H54 (cell line): ENCODE measurements around the gene BAHCC1.

Experiments used
- DNase-seq: peaks from one replicate; pipeline ENCODE4 v3.0.0; 2011; ENCODE audit warnings: low spot score, mixed read lengths; ENCODE audit not compliant: insufficient read length
- FAIRE-seq: peaks from 3 replicates; lab custom pipeline; 2011; peaks lifted over from hg19 to GRCh38; lab: Jason Lieb, UNC
- POLR2A ChIP-seq: IDR thresholded peaks from 2 replicates; pipeline ENCODE4 v1.6.1; 2011; ENCODE audit warnings: low read depth, mild to moderate bottlenecking, low read length

The BAHCC1 gene

DNA sequence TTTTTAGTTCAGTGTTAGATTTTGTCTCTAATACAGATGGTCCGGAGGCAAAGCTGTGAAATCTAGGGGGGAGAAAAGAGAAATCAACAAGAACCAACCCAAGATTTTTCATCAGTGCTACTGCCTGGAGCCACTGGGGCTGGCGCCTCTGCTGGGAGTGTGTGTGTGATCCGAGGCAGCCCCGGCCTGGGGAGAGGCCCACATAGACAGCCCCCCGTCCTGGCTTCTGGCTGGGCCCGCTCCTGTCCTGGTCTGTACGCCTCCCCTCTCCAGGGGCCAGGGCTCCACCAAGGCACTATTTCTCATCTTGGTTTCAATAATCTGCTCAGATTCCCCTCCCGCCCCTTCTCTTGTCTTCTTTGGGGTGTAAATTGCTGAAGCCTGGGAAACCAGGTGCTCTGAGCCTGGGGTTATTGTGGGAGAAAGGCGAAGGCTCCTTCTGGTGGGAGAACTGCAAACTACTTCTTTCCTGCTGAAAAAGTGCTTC is 7.8 kb downstream of the BAHCC1 start:
- no peak for DNase-seq
- no peak for FAIRE-seq
- TF ChIP-seq POLR2A, result no peak

DNA sequence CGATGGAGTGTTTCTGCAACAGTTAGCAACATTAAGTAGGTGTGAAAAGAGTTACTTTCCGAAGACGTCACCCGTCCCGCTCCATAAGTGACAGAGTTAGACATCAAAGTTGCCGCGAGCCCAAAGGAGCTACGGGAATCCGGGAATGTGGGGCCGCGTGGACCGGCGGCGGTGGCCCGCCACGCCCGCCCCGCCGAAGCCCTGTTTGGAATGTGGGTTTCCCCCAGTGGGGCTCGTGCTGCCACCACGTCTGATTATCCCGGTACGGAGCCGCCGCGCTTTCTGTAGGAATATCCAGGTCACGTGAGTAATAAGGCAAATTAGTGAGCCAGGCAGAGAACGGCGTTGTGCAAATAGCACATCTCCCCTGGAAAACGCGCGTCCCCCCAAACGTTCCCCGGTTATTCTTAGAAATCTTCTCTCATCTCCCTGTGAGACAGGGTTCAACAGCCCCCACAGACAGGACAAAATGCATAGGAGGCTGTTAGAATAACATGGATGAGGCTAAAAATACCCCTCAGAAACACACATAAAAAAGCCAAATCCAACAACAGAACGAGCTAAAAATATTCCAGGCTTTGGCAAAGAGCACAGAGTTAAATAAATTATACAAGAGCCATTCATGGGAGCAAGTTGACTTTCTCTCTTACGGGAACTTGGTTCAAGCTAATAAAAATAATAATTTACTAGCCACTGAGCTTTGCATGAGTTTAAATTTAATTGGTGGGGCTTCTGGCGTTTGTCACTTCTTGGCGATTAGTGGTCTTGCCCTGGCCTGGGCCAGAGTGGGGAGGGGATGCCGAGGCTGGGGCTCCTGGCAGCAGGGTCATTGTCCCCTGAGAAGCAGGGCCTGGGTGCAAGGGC is 8.6 kb downstream of the BAHCC1 start:
- DNase-seq, result no peak
- TF ChIP-seq POLR2A, result no peak
- no peak for FAIRE-seq

DNA sequence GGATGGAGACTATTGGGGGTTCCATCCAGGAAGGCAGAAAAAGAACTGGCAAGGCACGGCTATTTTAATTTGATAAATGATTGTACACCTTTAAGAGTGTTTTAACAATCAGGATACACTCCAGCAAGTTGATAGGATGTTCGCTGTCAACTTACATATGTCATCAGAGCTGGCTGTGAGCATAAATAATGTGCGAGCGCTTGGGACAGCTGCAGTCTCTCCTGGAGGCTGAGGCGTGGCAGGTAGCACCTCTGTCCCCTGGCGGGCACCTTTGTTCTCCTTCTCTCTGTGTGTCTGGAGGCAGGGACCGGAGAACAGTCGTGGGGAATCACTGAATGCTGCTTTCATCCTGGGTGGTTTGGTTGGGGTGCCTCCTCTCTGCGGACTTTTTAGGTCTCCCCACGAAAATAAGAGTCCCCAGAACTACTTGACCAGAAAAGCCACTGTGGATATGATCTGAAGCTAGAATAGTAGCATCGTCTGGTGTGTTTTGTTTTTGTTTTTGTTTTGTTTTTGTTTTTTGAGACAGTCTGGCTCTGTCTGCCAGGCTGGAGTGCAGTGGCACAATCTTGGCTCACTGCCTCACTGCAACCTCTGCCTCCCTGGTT is 9.4 kb downstream of the BAHCC1 start:
- no peak for FAIRE-seq
- DNase-seq, result no peak
- TF ChIP-seq POLR2A, result no peak

DNA sequence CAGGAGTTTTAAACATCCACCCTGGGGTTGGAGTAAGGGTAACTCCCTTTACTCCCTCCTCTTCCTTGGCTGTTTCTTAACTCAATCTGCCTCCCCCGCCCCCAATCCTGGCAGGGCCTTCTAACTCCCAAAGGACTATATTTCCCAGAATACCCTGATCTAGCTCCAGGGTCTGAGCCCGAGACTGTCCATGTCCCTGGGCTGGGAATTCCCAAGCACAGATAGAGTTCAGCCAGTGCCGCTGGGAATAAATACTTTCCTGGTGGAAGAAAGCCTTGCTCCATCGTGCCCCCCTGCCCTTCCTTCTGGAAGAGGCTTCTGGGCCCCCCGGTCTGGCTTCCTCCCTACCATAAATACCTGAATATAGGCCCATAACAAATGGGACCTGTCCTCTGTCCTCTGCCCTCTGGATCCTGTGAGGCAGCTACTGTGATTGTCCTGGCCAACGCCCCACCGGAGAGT is 10.2 kb downstream of the BAHCC1 start:
- FAIRE-seq (no peak), DNase-seq (no peak)
- no peak for TF ChIP-seq POLR2A

DNA sequence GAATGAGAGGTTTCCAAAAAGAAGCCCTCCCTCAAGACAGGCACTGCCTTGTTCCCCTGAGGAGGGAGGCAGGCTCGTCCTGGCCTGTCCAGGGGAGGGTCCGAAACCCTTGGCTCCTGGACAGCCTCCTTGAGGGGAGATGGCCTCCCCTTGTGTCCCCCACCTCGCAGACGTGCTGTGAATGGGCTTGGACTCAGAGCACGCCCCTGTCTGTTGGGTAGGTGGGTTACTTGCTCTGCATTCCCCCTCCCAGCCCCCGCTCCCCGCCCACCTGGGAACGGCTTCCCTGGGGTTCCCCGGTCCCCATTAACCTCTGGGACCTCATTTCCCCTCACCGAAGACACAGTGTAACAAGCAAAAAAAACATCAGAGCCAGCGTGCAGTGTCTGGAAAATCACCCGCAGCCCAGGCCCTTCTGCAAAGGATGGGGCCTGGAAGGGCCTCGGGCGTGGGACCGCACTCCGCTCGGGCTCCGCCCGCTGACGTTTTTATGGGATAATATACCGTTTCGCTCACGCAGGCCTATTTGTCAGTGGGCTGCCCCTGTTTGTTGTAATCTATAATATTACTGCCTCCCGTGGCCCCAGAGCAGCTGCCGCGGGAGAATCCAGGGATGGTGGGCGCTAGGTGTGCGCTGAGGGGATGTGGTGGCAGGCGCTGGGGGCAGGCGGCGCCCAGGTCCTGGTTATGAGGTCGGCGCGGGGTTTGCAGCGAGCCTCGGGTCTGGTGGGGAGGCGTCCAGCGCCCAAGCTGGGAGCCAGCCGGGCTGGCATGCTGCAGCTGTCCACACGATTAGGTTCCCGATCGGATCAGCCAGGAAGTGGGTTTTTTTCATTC is 11.1 kb downstream of the BAHCC1 start:
- no peak for TF ChIP-seq POLR2A
- DNase-seq (no peak), FAIRE-seq (no peak)

DNA sequence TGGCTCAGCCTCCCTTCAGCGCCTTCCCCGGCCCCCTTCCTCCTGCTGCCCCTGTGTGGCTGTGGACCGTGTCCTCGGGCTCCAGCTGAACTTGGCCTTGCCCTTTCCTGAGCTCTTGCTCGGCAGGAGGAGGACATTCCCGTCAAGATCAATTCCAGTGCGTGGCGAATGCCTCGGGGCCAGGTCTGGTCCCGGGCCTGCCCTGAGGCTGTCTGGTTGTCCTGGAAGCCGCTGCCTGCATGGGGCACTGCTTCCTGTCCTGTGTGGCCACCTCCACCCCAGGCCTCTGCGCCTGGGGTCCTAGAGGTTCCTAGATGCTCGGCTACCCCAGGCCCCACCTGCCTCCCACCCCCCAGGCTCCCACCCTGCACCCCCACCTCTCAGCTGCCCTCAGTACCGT is 12.8 kb downstream of the BAHCC1 start:
- no peak for FAIRE-seq

DNA sequence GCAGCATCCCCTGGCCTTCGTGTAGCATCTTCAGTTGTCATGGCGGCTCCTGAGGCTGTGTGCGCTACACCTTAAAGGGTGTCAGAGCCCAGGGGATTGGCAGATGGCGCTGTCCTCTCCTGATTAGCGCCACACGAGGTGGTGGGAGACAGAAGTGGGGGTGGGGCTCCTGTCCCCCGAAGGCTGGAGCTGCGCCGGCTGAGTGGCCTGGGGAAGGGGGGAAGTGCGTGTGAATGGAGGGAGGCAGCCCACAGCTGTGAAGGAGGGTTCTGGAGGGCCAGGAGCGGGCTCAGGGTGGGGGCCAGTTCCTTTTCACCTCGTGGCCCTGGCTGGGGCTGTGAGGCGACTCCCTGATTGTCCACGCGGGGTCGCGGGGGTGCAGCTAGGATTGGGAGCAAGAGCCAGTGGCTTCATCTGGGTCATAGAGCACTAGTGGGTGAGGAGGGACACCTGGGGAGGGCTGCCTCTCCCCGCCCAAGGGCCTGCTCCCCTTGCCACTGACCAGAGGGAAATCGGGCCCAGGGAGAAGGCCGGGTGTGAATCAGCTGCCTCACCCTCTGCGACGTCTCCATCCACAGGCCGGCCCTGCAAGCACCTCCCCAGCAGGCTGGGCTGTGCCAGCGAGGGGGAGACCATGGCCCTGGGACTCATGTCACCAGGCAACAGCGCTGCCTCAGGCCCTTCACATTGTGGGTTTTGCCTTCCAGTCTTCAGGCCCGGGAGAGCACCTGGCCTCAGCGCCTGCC is 14.1 kb downstream of the BAHCC1 start:
- FAIRE-seq, result no peak
- no peak for TF ChIP-seq POLR2A
- no peak for DNase-seq

More for the DNA sequence above, 12.8 kb downstream of the BAHCC1 start:
- no peak for TF ChIP-seq POLR2A
- DNase-seq, result no peak

DNA sequence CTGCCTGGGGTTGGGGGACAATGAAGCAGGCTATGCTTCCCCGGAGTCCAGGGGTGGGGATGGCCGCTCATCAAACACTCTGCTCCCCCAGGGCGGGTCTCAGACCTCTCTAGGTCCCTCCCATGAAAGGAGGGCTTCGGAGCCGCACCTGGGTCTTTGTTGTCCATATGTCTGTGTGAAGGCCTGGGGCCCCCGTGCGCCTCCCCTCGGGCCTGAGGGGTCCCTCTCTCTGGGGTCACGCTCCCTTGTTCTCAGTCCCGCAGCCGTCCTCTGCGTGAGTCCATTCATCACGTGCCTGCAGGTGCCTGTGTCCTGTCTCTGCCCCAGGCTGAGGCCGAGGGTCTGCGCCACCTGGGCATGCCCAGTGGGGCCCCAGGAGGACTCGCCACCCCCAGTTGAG is 15.6 kb downstream of the BAHCC1 start:
- DNase-seq (no peak), FAIRE-seq (no peak)
- no peak for TF ChIP-seq POLR2A

DNA sequence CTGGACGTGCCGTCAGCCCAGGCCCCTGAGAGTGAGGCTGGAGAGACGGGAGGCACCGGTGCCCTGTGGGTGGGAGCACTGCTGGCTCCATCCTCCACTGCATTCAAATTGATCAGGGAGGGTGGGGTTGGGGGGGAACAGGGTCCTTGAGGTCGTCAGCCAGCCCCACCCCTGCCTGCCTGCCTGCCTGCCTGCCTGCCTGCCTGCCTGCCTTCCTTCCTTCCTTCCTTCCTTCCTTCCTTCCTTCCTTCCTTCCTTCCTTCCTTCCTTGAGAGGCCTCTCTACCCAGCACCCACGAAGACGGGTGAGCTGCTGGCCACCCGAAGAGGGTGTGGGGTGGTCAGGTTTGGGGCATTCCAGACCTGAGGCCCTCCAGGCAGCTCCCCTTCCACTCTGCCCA is 16.0 kb downstream of the BAHCC1 start:
- FAIRE-seq, result no peak
- no peak for DNase-seq
- TF ChIP-seq POLR2A, result no peak

DNA sequence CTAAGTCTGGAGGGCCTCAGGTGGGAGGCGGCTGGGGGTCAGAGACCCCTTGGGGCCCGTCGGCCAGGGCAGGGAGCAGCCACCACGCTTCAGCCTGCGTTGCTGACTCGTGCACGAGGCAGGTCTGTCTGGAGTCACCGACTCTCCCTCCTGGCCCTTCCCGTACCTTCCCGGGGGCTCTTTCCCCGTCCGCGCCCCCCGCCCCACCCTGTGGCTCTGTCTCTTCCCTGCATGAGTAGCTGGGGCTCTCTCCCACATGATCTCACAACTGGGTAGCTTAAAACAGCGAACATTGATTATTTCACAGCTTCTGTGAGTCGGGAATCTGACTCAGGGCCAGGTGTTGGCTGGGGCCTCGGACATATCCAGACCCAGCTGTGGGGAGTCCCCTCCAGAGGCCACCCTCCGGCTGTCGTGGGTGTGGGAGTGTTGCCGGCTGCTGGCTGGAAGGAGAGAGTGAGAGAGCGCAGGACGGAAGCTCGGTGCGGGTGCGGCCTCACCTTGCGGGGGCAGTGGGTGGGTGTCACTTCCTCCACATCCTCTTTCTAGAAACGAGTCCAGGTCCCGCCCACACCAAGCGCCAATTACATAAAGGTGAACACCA is 17.3 kb downstream of the BAHCC1 start:
- DNase-seq (no peak), FAIRE-seq (no peak)
- no peak for TF ChIP-seq POLR2A

DNA sequence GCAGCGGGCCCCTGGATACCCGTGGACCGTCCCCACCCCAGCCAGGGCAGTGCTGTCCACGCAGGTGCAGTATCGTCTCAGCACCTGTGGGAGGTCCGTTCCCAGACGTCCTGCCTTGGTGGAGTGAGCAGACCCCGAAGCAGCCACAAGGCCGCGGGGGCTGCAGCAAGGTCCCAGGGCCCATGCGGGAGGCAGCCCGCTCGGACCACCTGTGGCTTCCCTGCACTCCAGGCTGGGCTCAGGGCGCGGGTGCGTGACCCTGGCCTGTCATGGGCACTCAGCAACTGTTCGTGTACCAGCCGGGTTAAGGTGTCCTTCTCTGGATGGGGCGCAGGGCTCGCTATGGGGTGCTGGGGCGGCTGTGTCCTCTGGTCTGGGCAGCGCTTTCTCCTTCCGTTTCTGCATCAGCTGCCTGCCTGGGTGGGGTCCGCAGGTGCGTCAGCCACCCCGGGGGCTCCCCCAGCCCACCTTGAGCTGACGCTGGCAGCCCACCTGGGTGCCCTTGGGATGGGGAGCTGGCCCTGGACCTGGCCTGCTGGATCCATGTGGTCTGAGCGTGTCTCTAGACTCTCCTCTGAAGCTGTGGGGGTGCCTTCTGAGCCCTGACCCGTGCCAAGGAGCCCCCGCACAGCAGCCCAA is 18.4 kb downstream of the BAHCC1 start:
- FAIRE-seq (no peak), DNase-seq (no peak)
- TF ChIP-seq POLR2A, result no peak

DNA sequence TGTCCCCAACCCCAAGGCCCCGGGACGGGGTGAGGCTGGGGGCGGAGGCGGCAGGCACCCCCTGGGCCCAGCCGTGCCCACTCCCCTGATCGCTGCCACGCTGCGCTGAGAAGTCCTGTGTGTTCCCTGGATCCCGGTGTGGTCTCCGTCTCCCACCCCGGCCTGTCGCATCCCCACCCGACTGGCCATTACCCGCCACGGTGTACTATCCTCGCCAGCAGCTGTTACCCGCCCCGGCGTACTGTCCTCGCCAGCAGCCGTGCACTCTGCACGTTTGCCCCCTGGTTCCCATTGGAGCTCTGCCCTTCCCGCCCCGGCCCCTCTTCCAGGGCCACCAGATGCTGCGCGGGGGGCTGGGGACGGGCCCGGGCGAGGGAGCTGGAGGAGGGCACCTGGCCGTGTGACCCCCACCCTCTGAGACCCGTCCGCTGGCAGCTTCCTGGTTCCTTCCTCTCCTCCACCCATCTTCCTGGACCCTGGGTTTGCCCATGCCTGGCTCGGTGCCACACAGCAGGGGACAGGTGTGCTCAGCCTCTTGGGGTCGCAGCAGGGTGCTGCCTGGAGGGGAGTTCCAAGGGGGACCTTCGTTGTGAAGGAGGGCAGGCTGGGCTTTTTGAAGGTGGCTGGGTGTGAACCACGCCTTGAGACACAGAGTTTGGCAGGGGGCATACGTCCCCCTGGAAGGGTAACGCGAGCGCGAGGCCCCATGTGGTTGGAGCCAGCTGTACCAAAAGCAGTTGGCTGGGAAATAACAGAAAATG is 19.7 kb downstream of the BAHCC1 start:
- no peak for TF ChIP-seq POLR2A
- DNase-seq (no peak), FAIRE-seq (no peak)

DNA sequence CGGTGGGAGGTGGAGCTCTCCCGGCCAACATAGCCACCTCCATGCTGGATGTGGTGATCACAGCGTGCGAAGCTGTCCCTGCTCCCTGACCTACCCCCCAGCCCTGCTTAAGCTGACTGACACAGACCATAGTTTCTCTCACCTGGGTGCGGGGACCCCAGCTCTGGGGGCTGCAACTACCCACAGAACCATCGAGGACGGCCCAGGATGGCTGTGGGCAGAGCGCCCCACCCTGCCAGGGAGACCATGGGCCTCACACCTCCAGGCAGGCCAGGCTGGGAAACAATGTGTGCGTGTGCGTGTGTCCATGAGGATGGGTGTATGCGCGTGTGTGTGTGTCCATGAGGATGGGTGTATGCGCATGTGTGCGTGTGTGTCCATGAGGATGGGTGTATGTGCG is 20.4 kb downstream of the BAHCC1 start:
- DNase-seq (no peak), FAIRE-seq (no peak)
- no peak for TF ChIP-seq POLR2A
